ENCODE data around the gene SPECC1L. TPM values are rescaled to one million over a fixed set of nuclear protein-coding genes. Genes with fewer than 3 reads are reported as not detected.
A peak's percentile ranks its signal among the peaks of the same experiment; 100 is the strongest.
"Not testable (repeated sequence)": the region's sequence is repeated elsewhere in the genome, so short reads cannot be mapped to it uniquely, and the experiment has no call there.

The SPECC1L gene
- total RNA-seq, 2 donors from 2014 or later = 39.6 to 63.2 TPM

GRCh38 chr22:24253126-24253525 lies 17.5 kb upstream of the SPECC1L start:
- H3K27ac ChIP-seq; H3K4me1 ChIP-seq (replicated peaks); DNase-seq (ENCODE audit: low spot score); H3K9me3 ChIP-seq; H3K36me3 ChIP-seq; H3K27me3 ChIP-seq (replicated peaks; ENCODE audit: insufficient read depth); intact Hi-C loops (cut with DNase I); H3K4me3 ChIP-seq: not testable (repeated sequence)
- 93% methylated on average over 11 of the region's 12 CpGs for WGBS

- H3K36me3 ChIP-seq; DNase-seq (ENCODE audit: low spot score); H3K27me3 ChIP-seq (replicated peaks; ENCODE audit: insufficient read depth); H3K9me3 ChIP-seq; H3K4me3 ChIP-seq; intact Hi-C loops (cut with DNase I); H3K4me1 ChIP-seq (replicated peaks); H3K27ac ChIP-seq: not testable (repeated sequence)
- WGBS = 94% methylated on average over 5 of the region's 13 CpGs
Measured at GRCh38 chr22:24256136-24256535, 14.5 kb upstream of the SPECC1L start.

GRCh38 chr22:24256736-24257135 lies 13.9 kb upstream of the SPECC1L start:
- H3K4me3 ChIP-seq; H3K27me3 ChIP-seq (replicated peaks; ENCODE audit: insufficient read depth); H3K4me1 ChIP-seq (replicated peaks); DNase-seq (ENCODE audit: low spot score); H3K27ac ChIP-seq; intact Hi-C loops (cut with DNase I); H3K9me3 ChIP-seq; H3K36me3 ChIP-seq: not testable (repeated sequence)
- WGBS = 93% methylated on average over 6 of the region's 7 CpGs

GRCh38 chr22:24259459-24259858 lies 11.2 kb upstream of the SPECC1L start:
- intact Hi-C loops (cut with DNase I); H3K4me3 ChIP-seq; H3K27me3 ChIP-seq (replicated peaks; ENCODE audit: insufficient read depth); H3K27ac ChIP-seq; H3K9me3 ChIP-seq; H3K4me1 ChIP-seq (replicated peaks); H3K36me3 ChIP-seq: not testable (repeated sequence)
- peak; percentile 81 for DNase-seq (ENCODE audit: low spot score)
- WGBS = 7% methylated on average over 10 of the region's 10 CpGs
- peak in 3 of 4 experiments; percentile 39 to 80 (median 60) for TF ChIP-seq CTCF (IDR thresholded peaks at IDR 0.05)
- peak; percentile 31 for TF ChIP-seq POLR2AphosphoS5 (IDR thresholded peaks at IDR 0.05)

GRCh38 chr22:24262185-24262749 lies 8.4 kb upstream of the SPECC1L start:
- H3K27ac ChIP-seq; H3K36me3 ChIP-seq; H3K4me1 ChIP-seq (replicated peaks); H3K27me3 ChIP-seq (replicated peaks; ENCODE audit: insufficient read depth); intact Hi-C loops (cut with DNase I); DNase-seq (ENCODE audit: low spot score); H3K9me3 ChIP-seq; H3K4me3 ChIP-seq: not testable (repeated sequence)
- 95% methylated on average over 17 of the region's 18 CpGs for WGBS

GRCh38 chr22:24263479-24263878 lies 7.2 kb upstream of the SPECC1L start:
- H3K9me3 ChIP-seq; DNase-seq (ENCODE audit: low spot score); H3K36me3 ChIP-seq; H3K27ac ChIP-seq; intact Hi-C loops (cut with DNase I); H3K27me3 ChIP-seq (replicated peaks; ENCODE audit: insufficient read depth); H3K4me3 ChIP-seq; H3K4me1 ChIP-seq (replicated peaks): not testable (repeated sequence)
- WGBS = 93% methylated on average over 15 of the region's 19 CpGs

GRCh38 chr22:24264329-24264896 lies 6.2 kb upstream of the SPECC1L start:
- H3K27me3 ChIP-seq (replicated peaks; ENCODE audit: insufficient read depth); H3K4me1 ChIP-seq (replicated peaks); H3K36me3 ChIP-seq; H3K27ac ChIP-seq; H3K9me3 ChIP-seq; H3K4me3 ChIP-seq; DNase-seq (ENCODE audit: low spot score); intact Hi-C loops (cut with DNase I): not testable (repeated sequence)
- WGBS = 82% methylated on average over 3 of the region's 9 CpGs

GRCh38 chr22:24265734-24266133 lies 4.9 kb upstream of the SPECC1L start:
- intact Hi-C loops (cut with DNase I) = no loop called here
- TF ChIP-seq POLR2A (IDR thresholded peaks at IDR 0.05) (no peak), POLR2AphosphoS5 (IDR thresholded peaks at IDR 0.05) (no peak), CTCF (IDR thresholded peaks at IDR 0.05) (no peak)
- no peak overlapping the region for H3K4me3 ChIP-seq
- DNase-seq (ENCODE audit: low spot score) = no peak
- H3K27me3 ChIP-seq (replicated peaks; ENCODE audit: insufficient read depth) = no peaks in the 10 kb centered on the region
- no peak overlapping the region for H3K27ac ChIP-seq
- H3K9me3 ChIP-seq = no peaks in the 10 kb centered on the region
- H3K36me3 ChIP-seq = no peaks in the 10 kb centered on the region
- no peaks in the 10 kb centered on the region for H3K4me1 ChIP-seq (replicated peaks)

- DNase-seq (ENCODE audit: low spot score); H3K4me3 ChIP-seq; intact Hi-C loops (cut with DNase I); H3K4me1 ChIP-seq (replicated peaks); H3K36me3 ChIP-seq; H3K27me3 ChIP-seq (replicated peaks; ENCODE audit: insufficient read depth); H3K9me3 ChIP-seq; H3K27ac ChIP-seq: not testable (repeated sequence)
- 91% methylated on average over 6 of the region's 6 CpGs for WGBS
Measured at GRCh38 chr22:24266495-24266894, 4.1 kb upstream of the SPECC1L start.

Data from prostate gland (tissue), 2 donors.